PC-3 (cell line): ENCODE data around the gene ITGA1. TPM values are rescaled to one million over a fixed set of nuclear protein-coding genes. Genes with fewer than 3 reads are reported as not detected.

Experiments used
- ATAC-seq: fragments of 200-7000 bp; cut with Tn5 transposase; 2 replicates; pipeline ENCODE4 v1.9.1; 2020; ENCODE audit warnings: mild to moderate bottlenecking, moderate library complexity
- BruUV-seq: library from RNA; stranded (reverse); fragments of 400-500 nt; replicated peaks from 2 replicates; lab custom pipeline; 2021; lab: Mats Ljungman, UMichigan
- CTCF ChIA-PET: fragments of 300-600 bp; sonication (Branson Sonifier 250); formaldehyde crosslinking; loops from one replicate; lab custom pipeline; 2022; ENCODE audit warnings: antibody characterized with exemption; lab: Charles Lee
- POLR2A ChIA-PET: fragments of 300-600 bp; sonication (Branson Sonifier 250); formaldehyde crosslinking; loops from one replicate; lab custom pipeline; 2022; ENCODE audit warnings: antibody characterized with exemption; ENCODE audit not compliant: unreplicated experiment; lab: Charles Lee
- DNase-seq: peaks from one replicate; pipeline ENCODE4 v3.0.0-alpha.2; 2015
- H2AFZ ChIP-seq: fragments of 300-600 bp; sonication (generic); 2 replicates; pipeline ENCODE4 v1.6.0; 2016; ENCODE audit warnings: antibody characterized with exemption, low read length
- H3F3A ChIP-seq: fragments of 300-600 bp; sonication (generic); one replicate; pipeline ENCODE4 v1.6.0; 2017; ENCODE audit warnings: antibody characterized with exemption, low read length, control low read depth, mild to moderate bottlenecking; ENCODE audit not compliant: unreplicated experiment
- H3K27ac ChIP-seq: fragments of 300-600 bp; sonication (generic); 2 replicates; pipeline ENCODE4 v1.5.1; 2016; ENCODE audit warnings: mild to moderate bottlenecking, low read length
- H3K27me3 ChIP-seq: fragments of 300-600 bp; sonication (generic); 2 replicates; pipeline ENCODE4 v1.6.1; 2016; ENCODE audit warnings: low read length, mixed read lengths
- H3K36me3 ChIP-seq: fragments of 300-600 bp; sonication (generic); 2 replicates; pipeline ENCODE4 v1.6.1; 2016; ENCODE audit warnings: low read depth, mixed run types, low read length, mixed read lengths
- H3K4me1 ChIP-seq: fragments of 300-600 bp; sonication (generic); 2 replicates; pipeline ENCODE4 v1.5.1; 2016; ENCODE audit warnings: low read length; ENCODE audit not compliant: insufficient read depth
- H3K4me2 ChIP-seq: fragments of 300-600 bp; sonication (generic); 2 replicates; pipeline ENCODE4 v1.6.0; 2016; ENCODE audit warnings: low read length
- H3K4me3 ChIP-seq: fragments of 300-600 bp; sonication (generic); 2 replicates; pipeline ENCODE4 v1.5.1; 2016; ENCODE audit warnings: mild to moderate bottlenecking, low read length, mixed read lengths
- H3K79me2 ChIP-seq: fragments of 300-600 bp; sonication (generic); 2 replicates; pipeline ENCODE4 v1.6.1; 2017; ENCODE audit warnings: low read length, mixed read lengths
- H3K9ac ChIP-seq: fragments of 300-600 bp; sonication (generic); 2 replicates; pipeline ENCODE4 v1.6.0; 2016; ENCODE audit warnings: mild to moderate bottlenecking, low read length
- H3K9me2 ChIP-seq: fragments of 300-600 bp; sonication (generic); replicated peaks from 2 replicates; pipeline ENCODE4 v1.6.1; 2016; ENCODE audit warnings: mixed run types, low read length, mixed read lengths
- H3K9me3 ChIP-seq: fragments of 300-600 bp; sonication (generic); 2 replicates; pipeline ENCODE4 v1.6.1; 2016; ENCODE audit warnings: low read length, mixed read lengths
- H4K20me1 ChIP-seq: fragments of 300-600 bp; sonication (generic); 2 replicates; pipeline ENCODE4 v1.6.1; 2016; ENCODE audit warnings: low read length, mixed read lengths
- CTCF ChIP-seq: fragments of 300-600 bp; sonication (generic); conservative IDR thresholded peaks from 2 replicates; pipeline ENCODE4 v1.5.1; 2017; ENCODE audit warnings: antibody characterized with exemption, low read depth, mild to moderate bottlenecking, low read length
- EZH2 ChIP-seq: fragments of 300-600 bp; sonication (generic); IDR thresholded peaks from one replicate; pipeline ENCODE4 v1.6.1; 2017; ENCODE audit warnings: antibody characterized with exemption, mild to moderate bottlenecking, low read length; ENCODE audit not compliant: unreplicated experiment
- EZH2phosphoT487 ChIP-seq: fragments of 300-600 bp; sonication (generic); IDR thresholded peaks from 2 replicates; pipeline ENCODE4 v1.6.1; 2018; ENCODE audit warnings: mild to moderate bottlenecking, antibody characterized with exemption, low read length, borderline replicate concordance
- intact Hi-C: fragments of 100-400 bp; cut with micrococcal nuclease; formaldehyde crosslinking; loops from 2 replicates; pipeline ENCODE4 v1.9.0; 2023
- total RNA-seq: library from RNA; depleted of rRNA; stranded (reverse); fragments of >200 nt; gene quantifications from 2 replicates; pipeline ENCODE4 v1.2.3, GENCODE V29; 2014

ITGA1 gene
- total RNA-seq, 1 experiment from 2014 or later: 4.7 TPM

- no peak overlapping the region for H3K27ac ChIP-seq
- intact Hi-C loops: no loop called here
- DNase-seq: no peak
- H3K27me3 ChIP-seq: no peaks in the 10 kb centered on the region
- no peaks in the 10 kb centered on the region for H3K9me2 ChIP-seq
- H3K4me2 ChIP-seq: no peak overlapping the region; the same call in 1 of the 2 replicates
- H3F3A ChIP-seq: no peaks in the 10 kb centered on the region
- no peak overlapping the region for H2AFZ ChIP-seq
- H4K20me1 ChIP-seq: peaks cover 60% of the 10 kb centered on the region
- peaks cover 61% of the 10 kb centered on the region for H3K36me3 ChIP-seq
- CTCF ChIA-PET: interaction anchor here (1.0 kb wide), 1 partner anchor 49 kb away, joined by 3 read pairs; no protein-coding TSS in a partner anchor
- peaks cover 45% of the 10 kb centered on the region for H3K4me1 ChIP-seq
- no peak overlapping the region for H3K9ac ChIP-seq
- H3K4me3 ChIP-seq: no peak overlapping the region
- no peak for TF ChIP-seq EZH2
- TF ChIP-seq EZH2phosphoT487: no peak
- TF ChIP-seq CTCF: no peak
- ATAC-seq: no peak
- no peaks in the 10 kb centered on the region for H3K9me3 ChIP-seq
- POLR2A ChIA-PET: no interaction called here
- peaks cover 100% of the 10 kb centered on the region for H3K79me2 ChIP-seq
- BruUV-seq: no TSS peak
Observed at GRCh38 chr5:52996979-52997378, 209.3 kb downstream of the ITGA1 start.

GRCh38 chr5:52997424-52997823 is 209.7 kb downstream of the ITGA1 start:
- ATAC-seq (no peak), DNase-seq (no peak)
- peaks cover 57% of the 10 kb centered on the region for H3K36me3 ChIP-seq
- H3K4me2 ChIP-seq: no peak overlapping the region
- H4K20me1 ChIP-seq: peaks cover 56% of the 10 kb centered on the region
- peaks cover 41% of the 10 kb centered on the region for H3K4me1 ChIP-seq
- intact Hi-C loops: no loop called here
- H3K79me2 ChIP-seq: peaks cover 97% of the 10 kb centered on the region
- no peaks in the 10 kb centered on the region for H3K9me2 ChIP-seq
- H3K4me3 ChIP-seq: no peak overlapping the region
- H3F3A ChIP-seq: no peaks in the 10 kb centered on the region
- H3K9me3 ChIP-seq: no peaks in the 10 kb centered on the region
- no peak overlapping the region for H3K9ac ChIP-seq
- no peak overlapping the region for H3K27ac ChIP-seq
- no TSS peak for BruUV-seq
- ChIA-PET POLR2A (no interaction called here), CTCF (interaction anchor here (1.0 kb wide), 1 partner anchor 49 kb away, joined by 3 read pairs; no protein-coding TSS in a partner anchor)
- no peak overlapping the region for H2AFZ ChIP-seq
- H3K27me3 ChIP-seq: no peaks in the 10 kb centered on the region
- TF ChIP-seq EZH2 (no peak), CTCF (no peak), EZH2phosphoT487 (no peak)

GRCh38 chr5:52998552-52999313 is 211.0 kb downstream of the ITGA1 start:
- no peaks in the 10 kb centered on the region for H3K9me3 ChIP-seq
- no peak overlapping the region for H3K9ac ChIP-seq
- H3K4me2 ChIP-seq: no peak overlapping the region
- H3K4me3 ChIP-seq: no peak overlapping the region
- intact Hi-C loops: no loop called here
- H3K9me2 ChIP-seq: no peaks in the 10 kb centered on the region
- peaks cover 54% of the 10 kb centered on the region for H3K36me3 ChIP-seq
- ATAC-seq (no peak; the same call in 1 of the 2 replicates), DNase-seq (no peak)
- H4K20me1 ChIP-seq: peaks cover 43% of the 10 kb centered on the region
- CTCF ChIA-PET: no interaction called here
- no peak for TF ChIP-seq CTCF
- TF ChIP-seq EZH2phosphoT487: no peak
- TF ChIP-seq EZH2: no peak
- BruUV-seq: no TSS peak
- H3F3A ChIP-seq: peaks cover 1% of the 10 kb centered on the region
- H3K27me3 ChIP-seq: no peaks in the 10 kb centered on the region
- H3K27ac ChIP-seq: no peak overlapping the region
- H3K79me2 ChIP-seq: peaks cover 97% of the 10 kb centered on the region
- POLR2A ChIA-PET: no interaction called here
- H2AFZ ChIP-seq: no peak overlapping the region
- peaks cover 40% of the 10 kb centered on the region for H3K4me1 ChIP-seq
